ENCODE results near the gene TAS2R60.

TAS2R60 gene

DNA sequence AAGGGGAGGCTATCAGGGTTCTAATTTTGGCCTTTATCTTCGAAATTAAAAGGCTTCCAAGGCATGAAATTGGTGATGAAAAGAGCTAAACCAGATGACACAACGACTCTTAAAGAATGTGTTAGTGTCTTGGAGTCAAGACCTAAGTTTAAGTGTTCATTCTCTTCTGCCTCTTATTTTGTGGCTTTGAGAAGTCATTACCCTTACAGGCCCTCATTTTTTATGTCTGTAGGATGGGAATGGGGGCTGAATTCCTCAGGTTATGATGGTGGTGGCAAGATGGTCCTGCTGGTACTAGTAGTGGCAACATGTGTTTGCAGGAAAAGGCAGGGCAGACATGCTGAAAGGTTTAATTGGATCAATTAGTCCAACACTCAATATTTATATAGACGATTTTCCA, 15.4 kb downstream of the TAS2R60 start:
- H3K4me3 ChIP-seq (ENCODE audit: low read depth, low read length) = no peak overlapping the region
- DNase-seq (ENCODE audit: low read depth) = no peak
- TF ChIP-seq, protein P1, sequence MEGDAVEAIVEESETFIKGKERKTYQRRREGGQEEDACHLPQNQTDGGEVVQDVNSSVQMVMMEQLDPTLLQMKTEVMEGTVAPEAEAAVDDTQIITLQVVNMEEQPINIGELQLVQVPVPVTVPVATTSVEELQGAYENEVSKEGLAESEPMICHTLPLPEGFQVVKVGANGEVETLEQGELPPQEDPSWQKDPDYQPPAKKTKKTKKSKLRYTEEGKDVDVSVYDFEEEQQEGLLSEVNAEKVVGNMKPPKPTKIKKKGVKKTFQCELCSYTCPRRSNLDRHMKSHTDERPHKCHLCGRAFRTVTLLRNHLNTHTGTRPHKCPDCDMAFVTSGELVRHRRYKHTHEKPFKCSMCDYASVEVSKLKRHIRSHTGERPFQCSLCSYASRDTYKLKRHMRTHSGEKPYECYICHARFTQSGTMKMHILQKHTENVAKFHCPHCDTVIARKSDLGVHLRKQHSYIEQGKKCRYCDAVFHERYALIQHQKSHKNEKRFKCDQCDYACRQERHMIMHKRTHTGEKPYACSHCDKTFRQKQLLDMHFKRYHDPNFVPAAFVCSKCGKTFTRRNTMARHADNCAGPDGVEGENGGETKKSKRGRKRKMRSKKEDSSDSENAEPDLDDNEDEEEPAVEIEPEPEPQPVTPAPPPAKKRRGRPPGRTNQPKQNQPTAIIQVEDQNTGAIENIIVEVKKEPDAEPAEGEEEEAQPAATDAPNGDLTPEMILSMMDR (IDR thresholded peaks at IDR 0.05; ENCODE audit: low read depth, low read length) = no peak
- TF ChIP-seq MYC (IDR thresholded peaks at IDR 0.05; ENCODE audit: low read depth, low read length) (no peak), POLR2A (IDR thresholded peaks at IDR 0.05; ENCODE audit: extremely low read depth, insufficient read length) (no peak)
- TF ChIP-seq, protein P2, sequence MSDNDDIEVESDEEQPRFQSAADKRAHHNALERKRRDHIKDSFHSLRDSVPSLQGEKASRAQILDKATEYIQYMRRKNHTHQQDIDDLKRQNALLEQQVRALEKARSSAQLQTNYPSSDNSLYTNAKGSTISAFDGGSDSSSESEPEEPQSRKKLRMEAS (IDR thresholded peaks at IDR 0.05; ENCODE audit: low read depth, low read length) = no peak

DNA sequence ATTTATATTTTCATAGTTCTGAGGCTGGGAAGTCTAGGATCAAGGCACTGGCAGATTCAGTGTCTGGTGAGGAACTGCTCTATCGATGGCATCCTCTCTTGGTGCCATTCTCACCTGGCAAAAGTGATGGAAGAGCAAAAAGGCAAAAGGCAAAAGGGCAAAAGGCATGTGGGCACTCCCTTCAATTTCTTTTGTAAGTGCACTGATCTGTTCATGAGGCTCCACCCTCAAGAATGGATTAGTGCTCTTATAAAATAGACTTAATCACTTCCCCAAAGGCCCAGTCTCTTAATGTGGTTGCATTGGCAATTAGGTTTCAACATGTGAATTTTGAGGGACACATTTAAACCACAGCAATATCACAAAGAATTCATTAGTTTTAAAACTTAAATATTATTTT, 16.1 kb downstream of the TAS2R60 start:
- H3K4me3 ChIP-seq (ENCODE audit: low read depth, low read length) = no peak overlapping the region
- DNase-seq (ENCODE audit: low read depth) = no peak
- no peak for TF ChIP-seq POLR2A (IDR thresholded peaks at IDR 0.05; ENCODE audit: extremely low read depth, insufficient read length)
- TF ChIP-seq, protein P1 (IDR thresholded peaks at IDR 0.05; ENCODE audit: low read depth, low read length) = no peak
- TF ChIP-seq, protein P2 (IDR thresholded peaks at IDR 0.05; ENCODE audit: low read depth, low read length) = no peak
- TF ChIP-seq MYC (IDR thresholded peaks at IDR 0.05; ENCODE audit: low read depth, low read length) = no peak

DNA sequence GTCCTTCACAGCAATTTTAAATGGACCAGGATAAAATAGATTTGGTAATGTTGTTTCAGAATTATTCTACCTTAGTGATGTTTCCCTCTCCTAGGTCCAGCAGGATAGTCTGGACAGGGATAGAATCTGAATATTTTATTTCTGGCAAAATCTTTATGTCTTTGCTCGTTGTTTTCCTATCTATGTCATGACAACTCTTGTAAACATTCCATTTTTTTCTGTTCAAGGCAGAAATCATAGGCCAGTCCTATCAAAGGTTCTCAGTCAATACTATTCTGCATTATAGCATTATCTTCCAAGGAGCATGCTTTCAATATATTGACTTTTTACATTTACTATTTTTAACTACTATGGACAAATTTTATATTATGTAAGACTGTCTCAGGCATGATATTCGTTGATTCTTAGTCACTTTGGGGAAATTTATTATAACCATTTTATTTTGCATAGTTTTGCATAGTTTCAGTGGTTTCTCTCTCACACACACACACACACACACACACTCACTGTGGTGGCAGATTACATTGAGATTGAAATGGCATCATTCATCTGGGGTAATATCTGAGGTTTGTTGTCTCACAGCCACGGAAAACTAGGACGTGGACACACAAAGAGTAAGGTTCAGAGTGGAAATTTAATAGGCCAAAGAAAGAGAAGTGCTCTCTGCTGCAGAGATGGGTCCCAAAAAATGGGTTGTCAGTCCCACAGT, 17.2 kb downstream of the TAS2R60 start:
- DNase-seq (ENCODE audit: low read depth) = no peak
- TF ChIP-seq POLR2A (IDR thresholded peaks at IDR 0.05; ENCODE audit: extremely low read depth, insufficient read length) (no peak), MYC (IDR thresholded peaks at IDR 0.05; ENCODE audit: low read depth, low read length) (no peak)
- TF ChIP-seq, protein P1 (IDR thresholded peaks at IDR 0.05; ENCODE audit: low read depth, low read length) = no peak
- TF ChIP-seq, protein P2 (IDR thresholded peaks at IDR 0.05; ENCODE audit: low read depth, low read length) = no peak
- no peak overlapping the region for H3K4me3 ChIP-seq (ENCODE audit: low read depth, low read length)

DNA sequence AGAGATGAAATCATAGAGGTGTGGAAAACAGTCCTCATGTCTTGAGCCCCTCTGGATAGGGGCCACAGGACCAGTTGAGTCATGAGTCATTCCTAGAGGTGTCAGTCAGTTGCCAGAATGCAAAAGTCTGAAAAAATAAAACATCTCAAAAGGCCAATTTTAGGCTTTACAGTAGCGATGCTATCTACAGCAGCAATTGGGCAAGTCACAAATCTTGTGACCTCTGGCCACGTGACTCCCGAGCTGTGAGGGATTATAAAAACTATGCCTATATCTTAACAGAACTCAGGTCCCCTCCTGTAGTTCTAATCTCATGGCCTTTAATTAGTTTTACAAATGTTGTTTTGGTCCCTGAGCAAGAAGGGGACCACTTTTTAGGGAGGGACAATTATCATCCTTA, 18.8 kb downstream of the TAS2R60 start:
- H3K4me3 ChIP-seq (ENCODE audit: low read depth, low read length) = no peak overlapping the region
- no peak for TF ChIP-seq POLR2A (IDR thresholded peaks at IDR 0.05; ENCODE audit: extremely low read depth, insufficient read length)
- no peak for TF ChIP-seq MYC (IDR thresholded peaks at IDR 0.05; ENCODE audit: low read depth, low read length)
- TF ChIP-seq, protein P2 (IDR thresholded peaks at IDR 0.05; ENCODE audit: low read depth, low read length) = no peak
- TF ChIP-seq, protein P1 (IDR thresholded peaks at IDR 0.05; ENCODE audit: low read depth, low read length) = no peak
- no peak for DNase-seq (ENCODE audit: low read depth)

DNA sequence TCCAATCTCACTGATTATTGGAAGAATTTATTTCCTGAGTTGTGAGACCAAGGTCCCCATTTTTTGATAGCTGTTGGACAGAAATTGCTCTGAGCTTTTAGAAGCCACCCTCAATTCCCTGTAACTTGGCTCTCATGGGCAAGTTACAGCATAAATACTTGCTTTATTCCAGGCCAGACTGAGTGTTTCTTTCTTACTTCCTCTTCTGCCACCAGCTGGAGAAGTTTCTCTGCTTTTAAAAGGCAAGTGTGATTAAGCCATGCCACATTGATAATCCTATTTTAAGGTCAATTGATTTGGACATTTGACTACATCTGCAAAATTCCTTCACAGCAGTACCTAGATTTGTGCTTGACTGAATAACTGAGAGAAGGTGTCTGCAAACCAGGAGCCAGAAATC, 20.3 kb downstream of the TAS2R60 start:
- DNase-seq (ENCODE audit: low read depth) = peak; percentile 39
- no peak for TF ChIP-seq POLR2A (IDR thresholded peaks at IDR 0.05; ENCODE audit: extremely low read depth, insufficient read length)
- TF ChIP-seq, protein P1 (IDR thresholded peaks at IDR 0.05; ENCODE audit: low read depth, low read length) = no peak
- no peak for TF ChIP-seq MYC (IDR thresholded peaks at IDR 0.05; ENCODE audit: low read depth, low read length)
- TF ChIP-seq, protein P2 (IDR thresholded peaks at IDR 0.05; ENCODE audit: low read depth, low read length) = no peak
- no peak overlapping the region for H3K4me3 ChIP-seq (ENCODE audit: low read depth, low read length)
